ENCODE measurements around the gene MBD5.

MBD5 gene

GRCh38 chr2:148023861-148024260 lies 3.0 kb downstream of the MBD5 start:
- no peak for DNase-seq (ENCODE audit: low read depth)

GRCh38 chr2:148026573-148026972 lies 5.7 kb downstream of the MBD5 start:
- DNase-seq (ENCODE audit: low read depth): no peak

- DNase-seq (ENCODE audit: low read depth): no peak
Observed at GRCh38 chr2:148027822-148028221, 6.9 kb downstream of the MBD5 start.

- no peak for DNase-seq (ENCODE audit: low read depth)
Observed at GRCh38 chr2:148028781-148029180, 7.9 kb downstream of the MBD5 start.

GRCh38 chr2:148031152-148031551 lies 10.3 kb downstream of the MBD5 start:
- no peak for DNase-seq (ENCODE audit: low read depth)

GRCh38 chr2:148032215-148032614 lies 11.3 kb downstream of the MBD5 start:
- DNase-seq (ENCODE audit: low read depth): no peak

GRCh38 chr2:148039783-148040182 lies 18.9 kb downstream of the MBD5 start:
- no peak for DNase-seq (ENCODE audit: low read depth)

- no peak for DNase-seq (ENCODE audit: low read depth)
Observed at GRCh38 chr2:148042219-148042618, 21.3 kb downstream of the MBD5 start.

- DNase-seq (ENCODE audit: low read depth): no peak
Observed at GRCh38 chr2:148044322-148044721, 23.4 kb downstream of the MBD5 start.

GRCh38 chr2:148046802-148047201 lies 25.9 kb downstream of the MBD5 start:
- no peak for DNase-seq (ENCODE audit: low read depth)

GRCh38 chr2:148048475-148049221 lies 27.8 kb downstream of the MBD5 start:
- no peak for DNase-seq (ENCODE audit: low read depth)

- DNase-seq (ENCODE audit: low read depth): no peak
Observed at GRCh38 chr2:148049284-148049683, 28.4 kb downstream of the MBD5 start.

- DNase-seq (ENCODE audit: low read depth): no peak
Observed at GRCh38 chr2:148052687-148053086, 31.8 kb downstream of the MBD5 start.

- DNase-seq (ENCODE audit: low read depth): no peak
Observed at GRCh38 chr2:148058641-148059040, 37.8 kb downstream of the MBD5 start.

GRCh38 chr2:148063633-148064032 lies 42.7 kb downstream of the MBD5 start:
- DNase-seq (ENCODE audit: low read depth): no peak

GRCh38 chr2:148065936-148066335 lies 45.0 kb downstream of the MBD5 start:
- DNase-seq (ENCODE audit: low read depth): no peak

GRCh38 chr2:148067801-148068200 lies 46.9 kb downstream of the MBD5 start:
- no peak for DNase-seq (ENCODE audit: low read depth)

GRCh38 chr2:148071351-148071750 lies 50.5 kb downstream of the MBD5 start:
- DNase-seq (ENCODE audit: low read depth): no peak

GRCh38 chr2:148096012-148096411 lies 75.1 kb downstream of the MBD5 start:
- DNase-seq (ENCODE audit: low read depth): no peak

- DNase-seq (ENCODE audit: low read depth): no peak
Observed at GRCh38 chr2:148102641-148103040, 81.8 kb downstream of the MBD5 start.

GRCh38 chr2:148103946-148104345 lies 83.1 kb downstream of the MBD5 start:
- DNase-seq (ENCODE audit: low read depth): no peak

- DNase-seq (ENCODE audit: low read depth): no peak
Observed at GRCh38 chr2:148106331-148106730, 85.4 kb downstream of the MBD5 start.

GRCh38 chr2:148108385-148108784 lies 87.5 kb downstream of the MBD5 start:
- no peak for DNase-seq (ENCODE audit: low read depth)

- no peak for DNase-seq (ENCODE audit: low read depth)
Observed at GRCh38 chr2:148110184-148110583, 89.3 kb downstream of the MBD5 start.

Data from activated gamma-delta T cell treated with anti-CD3 and anti-CD28 coated beads, Interleukin-2, amount 50 U/mL, for 16 hours (primary cell).